C4-2B (cell line): ENCODE measurements around the gene ABCA4.

Experiments used
- CTCF ChIP-seq: fragments of 450-650 bp; conservative IDR thresholded peaks from 2 replicates; pipeline ENCODE4 v1.5.1; 2017; ENCODE audit warnings: mild to moderate bottlenecking
- ZFX ChIP-seq: fragments of 450-650 bp; IDR thresholded peaks from 2 replicates; pipeline ENCODE4 v1.6.1; 2017

DNA sequence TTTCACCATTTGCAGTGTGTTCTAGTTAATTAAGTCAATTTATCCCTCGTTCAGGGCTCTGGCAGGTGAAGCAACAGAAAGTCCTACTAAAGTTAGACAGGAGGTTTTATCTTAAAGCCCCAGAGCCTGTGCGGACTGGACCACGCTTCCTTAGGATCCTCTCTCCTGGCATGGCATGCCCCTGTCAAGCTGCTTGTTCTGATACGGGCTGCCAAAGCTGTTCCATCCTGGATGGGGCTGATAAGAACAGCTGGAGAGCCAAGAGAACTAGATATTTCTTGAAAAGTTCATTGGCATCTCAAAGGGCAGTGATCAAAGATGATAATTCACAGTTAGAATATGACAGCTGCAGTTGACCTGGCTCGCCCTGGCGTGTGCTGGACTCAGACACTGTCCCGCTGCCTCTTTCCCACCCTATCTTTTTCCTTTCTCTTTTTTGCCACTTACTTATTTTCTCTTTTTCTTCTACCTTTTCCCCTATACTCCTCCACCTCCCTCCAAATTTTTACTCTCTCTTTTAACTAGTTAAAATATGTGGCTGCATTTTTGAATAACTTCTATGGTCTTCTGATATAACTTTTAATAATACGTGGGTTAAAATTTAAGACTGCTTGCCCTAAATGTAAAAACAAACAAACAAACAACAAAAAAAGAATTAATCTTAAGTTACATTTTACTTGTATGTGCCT is 96.7 kb downstream of the ABCA4 start:
- no peak for TF ChIP-seq CTCF
- no peak for TF ChIP-seq ZFX
